SKM-1 treated with dmso at 0.1 percent for 144 hours (cell line): ENCODE results near the gene TTC13.

ENCODE experiments used
- DNase-seq: peaks from one replicate; lab custom pipeline; 2025; ENCODE audit not compliant: unreplicated experiment; lab: John Stamatoyannopoulos, UW

TTC13 gene

DNA sequence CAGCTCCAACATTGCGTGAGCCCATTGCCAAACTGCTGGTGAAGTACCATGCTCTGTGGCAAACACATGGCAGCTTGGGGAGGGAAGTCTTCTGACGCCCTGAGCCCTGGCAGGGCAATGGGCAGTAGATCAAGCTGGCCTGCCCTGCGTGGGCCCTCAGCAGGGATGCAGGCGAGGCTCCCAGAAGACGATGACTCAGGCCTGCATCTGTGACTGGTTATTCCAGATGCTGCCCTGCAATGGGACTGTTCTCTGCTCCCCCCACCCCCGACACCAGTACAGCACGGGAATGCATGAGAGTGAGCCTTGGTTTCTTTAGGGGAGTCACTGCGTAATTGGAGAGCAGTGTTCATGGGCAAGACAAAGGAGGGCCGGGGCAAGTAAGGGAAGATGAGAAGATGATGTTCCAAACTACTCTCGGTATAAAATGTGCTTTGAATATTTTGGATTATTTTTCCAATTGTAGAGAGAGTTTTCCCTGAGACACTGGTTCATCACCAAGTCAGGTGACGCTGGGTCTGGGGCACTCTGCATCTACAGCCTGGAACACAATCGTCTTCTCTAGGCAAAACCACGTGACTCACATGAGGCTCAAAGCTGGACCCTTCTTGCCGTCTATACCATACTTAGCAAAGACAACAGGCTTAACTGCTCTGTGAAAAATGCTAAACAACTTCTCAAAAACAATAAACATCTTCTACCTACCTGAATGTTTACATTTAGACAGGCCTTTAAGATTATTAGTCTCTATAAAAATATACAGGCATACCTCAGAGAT lies 101.3 kb downstream of the TTC13 start:
- DNase-seq, result no peak

DNA sequence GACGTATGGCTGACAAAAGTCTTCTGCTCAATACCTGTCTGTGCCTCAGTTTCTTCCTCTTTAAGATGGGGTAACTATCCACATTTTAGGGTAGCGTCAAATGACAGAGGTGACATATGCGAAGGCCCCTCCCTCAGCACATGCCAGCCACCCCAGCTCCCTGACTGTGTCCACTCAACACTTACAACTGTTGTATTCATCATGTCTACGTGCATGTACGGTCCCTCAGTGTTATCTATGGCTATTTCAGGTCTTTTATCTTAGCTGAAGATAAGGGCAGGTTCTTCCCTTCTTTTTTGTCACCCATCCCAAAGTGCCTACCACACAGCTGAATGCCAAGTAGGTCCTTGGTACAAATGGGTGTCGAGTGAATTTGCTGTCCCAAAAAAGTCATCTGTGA lies 102.0 kb downstream of the TTC13 start:
- no peak for DNase-seq

DNA sequence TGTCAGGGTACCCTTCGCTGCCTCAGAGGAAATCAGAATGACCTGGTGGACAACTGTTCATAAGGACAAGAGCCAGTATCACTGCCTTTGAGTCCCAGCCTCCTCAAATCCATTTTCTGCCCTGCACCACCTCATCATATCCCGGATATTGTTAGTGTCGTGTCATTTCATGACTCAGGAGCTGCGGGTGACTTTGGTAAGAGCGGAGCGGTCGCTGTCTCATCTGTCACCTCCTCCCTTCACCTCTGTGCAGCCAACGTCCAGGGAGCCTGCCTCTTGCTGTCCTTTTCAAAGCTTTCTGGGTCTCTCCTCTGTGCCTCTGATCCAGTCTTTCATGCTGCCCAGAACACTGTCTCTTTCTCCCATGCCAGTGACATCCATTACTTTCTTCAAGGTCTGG lies 103.3 kb downstream of the TTC13 start:
- DNase-seq, result no peak

DNA sequence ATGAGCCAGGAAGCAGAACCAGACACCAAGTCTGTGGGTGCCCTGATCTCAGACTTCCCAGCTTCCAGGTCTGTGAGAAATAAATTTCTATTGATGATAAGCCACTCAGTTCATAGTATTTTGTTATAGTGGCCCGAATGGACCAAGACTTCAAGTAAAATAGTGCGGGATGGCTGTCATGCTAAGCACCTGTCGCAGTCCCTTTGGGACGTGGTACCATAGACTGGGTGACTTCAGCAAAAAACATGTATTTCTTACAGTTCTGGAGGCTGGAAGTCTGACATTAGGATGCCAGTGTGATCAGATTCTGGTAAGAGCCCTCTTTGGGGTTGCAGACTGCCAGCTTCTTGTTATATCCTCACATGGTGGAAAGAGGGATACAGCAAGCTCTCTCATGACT lies 107.7 kb downstream of the TTC13 start:
- no peak for DNase-seq

DNA sequence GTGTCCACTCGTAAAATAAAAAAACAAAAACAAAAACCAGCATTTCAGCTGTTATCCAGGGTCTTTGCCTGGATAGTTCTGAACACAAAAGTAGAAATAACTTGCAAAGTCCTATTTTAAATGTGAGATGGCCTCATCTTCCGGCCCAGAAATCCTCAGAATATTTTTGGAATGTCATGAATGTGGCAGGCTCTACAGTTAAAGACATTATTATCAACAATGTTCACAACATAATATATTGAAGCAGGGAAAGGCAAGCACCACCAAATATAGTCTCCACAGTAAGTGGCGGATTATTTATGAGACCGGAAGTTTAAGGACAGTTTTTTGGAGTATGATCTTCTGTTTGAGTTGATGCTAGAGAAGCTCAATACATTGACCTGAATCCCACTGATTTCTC lies 109.2 kb downstream of the TTC13 start:
- no peak for DNase-seq

DNA sequence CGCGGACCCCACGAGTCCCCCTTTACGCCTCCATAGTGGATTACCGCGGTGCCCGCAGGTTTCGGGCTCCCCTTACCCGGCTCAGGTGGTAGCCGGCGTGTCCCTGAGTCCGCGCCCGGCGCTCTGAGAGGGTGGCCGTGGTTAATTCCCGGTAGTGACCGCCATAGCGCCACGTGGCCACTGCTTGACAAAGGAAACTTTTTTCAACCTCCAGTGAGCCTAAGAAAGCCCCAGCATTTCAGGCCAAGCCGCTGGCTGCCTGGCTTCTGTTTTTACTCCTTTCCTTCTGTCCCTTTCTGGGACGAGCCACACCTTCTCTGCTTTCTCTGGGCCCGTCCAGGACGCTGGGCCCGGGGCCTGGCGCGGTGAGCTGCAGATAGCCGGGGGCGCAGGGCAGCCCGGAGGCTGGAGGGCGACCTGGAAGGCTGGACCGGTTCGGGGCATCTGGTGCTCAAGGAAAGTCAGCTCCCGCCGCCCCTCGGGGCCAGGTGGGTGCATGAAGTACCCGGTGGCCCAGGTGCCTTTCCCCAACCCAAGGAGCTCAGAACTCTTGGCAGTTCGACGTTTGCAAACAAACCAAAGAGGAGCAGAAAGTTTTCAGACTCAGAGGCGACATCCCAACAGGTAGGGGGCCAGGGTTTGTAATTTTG lies 109.8 kb downstream of the TTC13 start:
- peak; percentile 59 for DNase-seq

DNA sequence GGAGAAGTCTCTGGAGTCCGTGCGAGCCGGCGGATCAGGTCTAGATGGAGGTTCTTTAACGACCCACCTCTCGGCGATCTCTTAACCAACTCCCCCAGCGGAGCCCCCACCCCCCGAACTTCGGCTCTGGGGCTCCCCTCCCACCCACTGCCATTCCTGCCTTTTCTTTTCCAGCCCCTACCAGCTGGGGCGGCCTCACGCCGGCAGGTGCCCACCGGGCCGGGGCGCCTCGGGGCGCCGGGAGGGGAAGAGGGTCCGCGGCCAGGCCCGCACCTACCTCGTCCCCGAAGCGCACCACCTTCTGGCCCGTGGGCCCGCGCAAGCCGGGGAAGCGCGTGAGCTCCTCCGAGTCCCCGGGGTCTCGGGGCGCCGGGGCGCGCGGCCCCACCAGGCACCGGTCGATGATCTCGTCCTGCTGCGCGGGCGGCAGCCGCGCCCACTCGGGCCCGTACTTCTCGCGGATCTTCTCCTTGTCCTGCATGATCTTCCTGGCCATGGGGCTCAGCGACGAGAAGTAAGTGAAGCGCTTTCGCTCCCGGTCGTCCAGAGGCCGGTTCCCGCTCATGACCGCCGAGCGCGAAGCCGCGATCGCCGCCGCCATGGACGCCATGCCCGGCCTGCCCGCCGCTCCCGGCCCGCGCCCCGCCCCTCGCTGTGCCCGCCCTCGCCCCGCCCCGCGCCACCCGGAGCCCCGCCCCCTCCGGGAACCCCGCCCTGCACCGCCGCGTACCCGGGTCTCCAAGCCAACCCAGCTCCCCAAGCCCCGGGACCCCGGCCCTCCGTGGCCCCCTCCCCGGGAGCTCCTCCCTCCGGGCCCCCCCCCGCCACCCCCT lies 110.5 kb downstream of the TTC13 start, which contains the start of gene C1orf198:
Gene C1orf198, minus strand, starts transcription at position 619 of the 833 bp plus-strand sequence. Its CDS starts 9 bp downstream, at position 610.
- peak; percentile 59 for DNase-seq

DNA sequence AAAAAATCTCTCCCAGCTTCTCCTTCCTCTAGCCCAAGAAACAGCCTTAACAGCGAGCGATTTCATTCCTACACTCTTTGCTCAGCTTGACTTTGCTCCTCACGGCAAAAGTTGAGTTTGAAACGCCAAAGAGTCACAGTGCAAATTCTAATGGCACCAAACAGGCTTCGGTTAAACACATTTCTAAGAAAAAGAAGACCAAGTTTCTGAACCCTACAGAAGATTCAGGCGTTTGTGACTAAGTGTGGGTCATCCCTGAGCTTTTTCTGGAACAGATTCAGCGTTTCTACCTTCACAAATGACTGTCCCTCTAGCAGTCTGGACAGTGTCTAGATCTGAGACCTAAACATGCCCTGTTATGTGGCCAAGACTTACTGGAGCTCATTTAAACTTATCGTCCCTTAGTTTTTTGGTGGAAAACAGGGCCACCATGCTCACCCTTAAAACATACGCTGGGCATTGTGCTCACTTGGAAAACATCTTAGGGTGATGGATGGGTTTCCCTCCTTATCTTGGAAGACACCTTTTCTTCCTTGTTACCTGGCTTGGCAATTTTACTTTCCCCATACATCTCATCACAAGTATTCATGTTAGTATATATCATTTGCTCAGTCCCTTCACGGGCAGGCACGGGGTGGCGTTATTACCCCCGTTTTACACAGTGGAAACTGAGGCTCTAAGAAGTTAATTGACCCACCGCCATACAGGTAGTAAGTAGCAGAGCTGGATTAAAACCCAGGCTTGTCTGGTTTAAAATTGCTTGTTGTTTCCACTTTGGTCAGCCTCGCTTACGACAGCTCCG lies 111.4 kb downstream of the TTC13 start:
- DNase-seq, result peak; percentile 33

DNA sequence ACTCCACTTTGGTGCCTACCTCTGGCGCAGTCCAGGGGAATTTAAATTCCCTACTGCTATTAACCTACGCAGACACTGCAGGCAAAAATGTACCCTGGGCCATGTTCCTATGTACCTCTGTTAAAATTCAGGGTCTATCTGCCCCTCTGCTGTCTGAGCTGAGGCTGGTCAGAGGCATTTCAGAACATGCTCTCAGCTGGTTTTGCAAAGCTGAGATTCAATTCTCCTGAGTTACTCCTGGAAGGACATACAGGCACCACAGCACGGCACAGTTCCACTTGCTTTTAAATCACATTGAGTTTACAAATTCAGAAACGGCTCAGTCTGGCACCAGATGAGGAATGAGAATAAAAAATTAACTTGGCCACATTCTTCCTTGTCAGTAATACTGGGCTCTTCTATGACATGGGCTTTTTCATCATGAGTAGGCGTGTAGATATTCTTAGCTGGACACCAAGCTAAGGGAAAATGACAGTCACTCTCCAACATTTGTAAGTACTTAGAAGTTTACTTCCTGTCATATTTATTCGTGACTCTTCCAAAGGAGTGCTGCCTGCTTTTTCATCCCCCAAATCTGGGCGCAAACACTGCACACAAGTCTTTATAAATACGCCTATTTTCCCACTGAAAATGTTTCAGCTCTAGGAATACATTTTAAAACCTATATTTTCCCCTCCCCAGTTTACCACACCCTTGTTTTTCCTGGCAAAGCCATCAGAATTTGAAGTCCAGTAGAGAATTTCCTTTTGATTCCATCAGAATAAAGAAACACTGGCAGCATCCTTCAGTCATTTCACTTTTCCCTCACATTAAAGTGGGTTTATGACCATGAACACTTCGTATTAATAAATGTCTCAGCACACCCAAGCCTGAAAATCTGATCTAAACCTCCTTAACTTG lies 112.2 kb downstream of the TTC13 start:
- DNase-seq, result no peak

DNA sequence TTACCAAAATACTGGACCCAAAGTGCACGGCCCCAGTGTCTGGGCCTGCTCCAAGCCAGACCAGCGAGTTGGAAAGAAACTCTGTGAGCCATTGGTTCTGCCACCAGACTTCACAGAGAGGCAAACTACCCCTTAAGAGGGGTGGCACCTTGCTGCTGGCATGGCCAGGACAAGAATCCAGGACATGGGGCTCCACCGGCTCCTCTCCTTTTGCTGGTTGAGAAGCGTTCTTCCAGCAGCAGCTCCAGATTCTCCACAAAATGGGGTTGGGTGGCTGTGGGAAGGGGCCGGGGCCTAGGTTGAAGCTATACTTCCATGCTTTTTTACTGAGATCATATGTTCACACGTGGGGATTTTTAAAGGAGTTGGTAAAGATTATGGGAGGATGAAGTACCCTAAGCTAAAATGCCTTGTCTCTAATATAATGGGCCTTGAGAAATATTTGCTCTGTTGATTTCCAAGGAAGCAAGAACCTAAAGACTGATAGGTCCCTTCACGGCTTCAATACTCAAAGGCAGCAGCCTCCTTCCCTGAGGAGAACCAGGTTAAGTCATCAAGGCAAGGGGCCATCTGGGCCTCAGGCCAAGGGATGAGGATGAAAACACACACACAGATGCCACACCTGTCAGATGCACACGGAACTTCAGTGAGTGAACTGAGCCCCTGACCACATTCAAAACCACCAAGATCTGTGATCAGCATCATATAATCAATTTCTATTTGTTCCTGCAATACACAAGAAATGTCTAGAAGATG lies 113.4 kb downstream of the TTC13 start:
- DNase-seq, result no peak

DNA sequence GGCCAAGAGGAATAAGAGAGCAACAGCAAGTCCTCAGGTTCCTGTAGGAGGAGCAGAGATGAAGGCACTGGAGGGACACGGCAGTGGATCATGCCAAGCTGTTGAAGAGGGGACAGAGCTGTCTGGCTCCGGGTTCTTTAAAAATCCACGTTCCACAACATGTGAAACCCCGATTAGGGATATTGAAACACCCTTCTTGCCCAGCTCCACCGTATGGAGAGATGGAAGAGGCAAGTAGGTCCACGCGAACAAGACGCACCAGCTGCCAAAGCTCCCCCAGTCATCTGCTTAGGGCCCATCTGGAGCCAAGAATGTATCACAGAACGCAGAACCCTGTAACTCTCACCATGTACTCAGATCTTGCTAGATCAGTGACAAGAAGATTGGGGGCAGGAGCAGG lies 114.2 kb downstream of the TTC13 start:
- DNase-seq, result peak; percentile 20

DNA sequence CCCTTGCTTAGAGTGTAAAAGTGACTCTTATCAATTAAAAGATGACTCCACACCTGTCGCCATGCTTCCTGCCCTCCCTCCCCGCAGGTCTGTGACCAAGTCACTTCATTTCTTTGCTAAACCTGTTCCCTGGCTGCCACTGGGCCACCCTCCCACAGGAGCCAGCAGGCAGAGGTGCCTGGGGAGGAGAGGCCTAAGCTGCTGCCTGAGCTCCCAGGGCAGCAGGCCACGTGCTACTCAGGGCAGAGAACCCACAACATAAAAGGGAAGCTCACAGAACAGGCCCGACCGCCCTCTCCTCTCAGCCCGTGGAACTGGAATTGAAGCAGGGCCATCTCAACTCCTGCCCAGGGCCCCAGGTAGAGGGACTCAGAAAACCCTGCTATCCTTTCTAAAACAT lies 115.2 kb downstream of the TTC13 start:
- DNase-seq, result peak; percentile 94

DNA sequence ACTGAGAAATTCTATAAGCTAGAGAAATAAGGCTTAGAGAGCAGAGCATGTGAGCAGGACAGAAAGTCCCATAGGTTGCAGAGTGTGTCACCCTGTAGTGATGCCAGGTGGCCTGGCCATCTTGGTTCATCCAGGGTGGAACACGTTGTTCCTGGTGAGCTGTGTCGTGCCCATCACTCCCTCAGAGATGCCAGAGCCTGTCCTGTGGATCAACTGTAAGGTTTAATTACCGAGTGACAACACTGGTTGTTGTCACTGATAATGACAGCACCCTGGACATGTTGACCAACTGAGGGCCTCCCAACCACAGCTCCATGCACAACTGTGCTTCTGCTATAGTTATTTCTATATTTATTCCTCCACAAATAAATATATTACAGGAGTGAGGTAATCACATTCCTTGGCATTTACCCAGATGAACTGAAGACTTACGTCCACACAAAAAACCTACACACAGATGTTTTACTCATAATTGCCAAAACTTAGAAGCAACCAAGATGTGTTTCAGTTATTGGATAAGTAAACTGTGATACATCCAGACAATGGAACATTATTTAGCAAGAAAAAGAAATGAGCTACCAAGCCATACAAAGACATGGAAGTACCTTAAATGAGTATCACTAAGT lies 116.6 kb downstream of the TTC13 start:
- no peak for DNase-seq

DNA sequence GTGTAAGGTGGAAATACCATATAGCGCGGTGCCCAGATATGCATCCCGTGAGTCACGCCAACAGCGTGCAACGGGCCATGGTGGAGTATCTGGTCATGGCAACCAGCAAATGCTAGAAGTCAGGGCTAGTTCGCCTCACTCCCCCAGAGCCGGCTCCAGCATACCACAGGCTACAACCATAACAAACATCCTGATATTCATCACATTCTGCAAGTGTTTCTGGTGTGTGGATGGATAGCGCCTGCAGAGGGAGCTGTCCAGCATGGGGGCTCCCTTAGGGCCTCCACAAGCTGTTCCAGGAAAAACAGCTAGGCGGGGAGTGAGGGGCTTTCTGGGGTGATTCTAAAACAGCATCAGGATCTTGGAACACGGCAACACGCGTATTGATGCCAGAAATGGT lies 117.2 kb downstream of the TTC13 start:
- DNase-seq, result no peak

DNA sequence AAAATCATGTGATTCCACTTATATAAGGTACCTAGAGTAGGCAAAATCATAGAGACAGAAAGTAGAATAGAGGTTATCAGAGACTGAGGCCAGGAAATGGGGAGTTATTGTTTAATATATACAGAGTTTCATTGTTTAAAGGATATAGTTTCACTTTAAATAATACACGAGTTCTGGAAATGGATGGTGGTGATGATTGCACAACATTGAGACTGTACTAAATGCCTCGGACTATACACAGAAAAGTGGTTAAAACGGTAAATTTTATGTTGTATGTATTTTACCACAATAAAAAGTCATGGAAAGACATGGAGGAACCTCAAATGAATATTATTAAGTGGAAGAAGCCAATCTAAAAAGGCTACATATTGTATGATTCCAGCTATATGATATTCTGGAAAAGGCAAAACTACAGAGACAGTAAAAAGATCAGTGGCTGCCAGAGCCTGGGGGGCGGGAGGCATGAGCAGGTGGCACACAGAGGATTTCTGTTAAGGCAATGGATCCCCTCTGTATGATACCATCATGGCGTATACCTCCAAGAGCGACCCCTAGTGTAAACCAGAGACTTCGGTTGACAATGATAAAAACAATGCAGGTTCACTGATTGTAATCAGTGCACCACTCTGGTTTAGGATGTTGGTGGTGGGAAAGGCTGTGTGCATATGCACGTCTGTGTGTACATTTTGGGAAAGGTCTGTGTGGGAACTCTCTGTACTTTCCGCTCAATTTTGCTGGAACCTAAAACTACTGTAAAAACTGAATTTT lies 117.9 kb downstream of the TTC13 start:
- DNase-seq, result no peak

DNA sequence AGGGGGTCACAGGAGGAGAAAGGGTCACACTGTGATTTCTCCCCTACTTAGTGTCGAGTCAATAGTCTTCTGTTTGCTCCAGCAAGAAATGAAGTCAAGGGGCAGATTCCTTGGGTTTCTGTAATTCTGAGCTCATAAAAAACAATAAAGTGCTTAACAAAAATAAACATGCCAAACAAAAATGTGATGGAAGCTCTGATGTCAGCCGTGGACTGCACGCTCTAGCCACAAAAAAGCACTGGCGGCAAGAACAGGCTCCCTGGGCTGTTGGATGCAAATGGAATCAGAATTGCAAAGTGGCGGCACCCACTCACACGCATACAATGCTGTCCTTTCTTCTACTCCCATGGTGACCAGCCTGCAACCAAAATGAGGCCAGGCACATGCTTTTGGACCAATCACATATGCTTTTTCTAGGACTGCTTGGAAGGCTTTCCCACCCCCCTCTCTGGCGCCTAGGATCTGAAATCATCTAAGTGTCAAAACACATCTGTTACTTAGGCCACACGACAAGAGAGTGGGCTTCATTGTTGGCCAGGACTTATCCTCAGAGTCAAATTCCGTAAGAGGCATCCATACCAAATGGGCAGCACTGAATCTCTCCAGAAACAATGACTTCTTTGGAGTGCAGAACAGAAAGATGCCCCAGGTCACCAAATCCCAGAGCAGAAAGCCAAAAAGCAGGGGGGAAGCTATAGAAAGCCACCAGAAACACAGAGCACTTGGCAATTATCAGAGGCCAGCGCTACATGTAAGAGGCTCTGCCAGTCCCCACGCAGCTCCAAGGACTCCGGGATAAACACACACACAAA lies 119.5 kb downstream of the TTC13 start:
- DNase-seq, result no peak

DNA sequence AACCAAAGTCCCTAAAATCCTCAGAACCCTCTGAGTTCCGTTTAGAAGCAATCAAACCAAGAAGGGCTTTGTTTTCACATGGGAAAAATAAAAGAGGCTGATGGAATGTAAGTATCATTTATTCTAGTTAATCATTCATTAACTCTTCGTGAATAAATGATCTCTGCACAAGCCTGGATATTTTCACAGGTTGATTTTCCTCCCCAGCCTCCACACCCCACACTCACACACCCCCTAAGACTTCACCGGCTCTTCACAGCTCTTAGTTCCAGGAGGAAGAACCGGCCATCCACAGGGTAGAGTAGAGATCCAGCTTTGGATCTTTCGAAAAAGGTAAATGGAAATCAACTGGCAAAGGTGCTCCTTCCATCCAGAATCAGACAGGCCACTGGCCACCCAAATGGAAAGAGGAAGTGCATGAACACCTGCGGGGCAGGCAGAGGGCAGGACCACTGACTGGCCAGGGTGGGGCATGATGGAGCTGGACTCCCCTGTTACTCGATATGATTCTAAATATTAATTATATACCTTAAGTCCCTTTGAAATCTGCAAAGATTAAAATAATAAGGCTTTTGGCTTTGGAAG lies 120.3 kb downstream of the TTC13 start:
- no peak for DNase-seq
